HEK293T (cell line): Measurements from ENCODE around the gene HIGD1B.

Experiments used
- BHLHE40 ChIP-seq: fragments of 450-650 bp; IDR thresholded peaks from 2 replicates; pipeline ENCODE4 v1.6.1; 2016; ENCODE audit warnings: mild to moderate bottlenecking, moderate library complexity, borderline replicate concordance
- FOXA1 ChIP-seq: fragments of 450-650 bp; IDR thresholded peaks from 2 replicates; pipeline ENCODE4 v1.6.1; 2016; ENCODE audit warnings: mild to moderate bottlenecking
- FOXK2 ChIP-seq: fragments of 450-650 bp; IDR thresholded peaks from 2 replicates; pipeline ENCODE4 v1.6.1; 2016; ENCODE audit warnings: mild to moderate bottlenecking
- LEF1 ChIP-seq: fragments of 450-650 bp; IDR thresholded peaks from 2 replicates; pipeline ENCODE4 v1.6.1; 2017; ENCODE audit warnings: mild to moderate bottlenecking, borderline replicate concordance
- SP1 ChIP-seq: fragments of 450-650 bp; IDR thresholded peaks from 2 replicates; pipeline ENCODE4 v1.6.1; 2017
- SUZ12 ChIP-seq: fragments of 450-650 bp; IDR thresholded peaks from 2 replicates; pipeline ENCODE4 v1.6.1; 2016; ENCODE audit warnings: mild to moderate bottlenecking
- TARDBP ChIP-seq: fragments of 450-650 bp; IDR thresholded peaks from 2 replicates; pipeline ENCODE4 v1.6.1; 2016
- TF ChIP-seq, protein P1 (sequence below): fragments of 450-650 bp; IDR thresholded peaks from 2 replicates; pipeline ENCODE4 v1.6.1; 2016

DNA sequence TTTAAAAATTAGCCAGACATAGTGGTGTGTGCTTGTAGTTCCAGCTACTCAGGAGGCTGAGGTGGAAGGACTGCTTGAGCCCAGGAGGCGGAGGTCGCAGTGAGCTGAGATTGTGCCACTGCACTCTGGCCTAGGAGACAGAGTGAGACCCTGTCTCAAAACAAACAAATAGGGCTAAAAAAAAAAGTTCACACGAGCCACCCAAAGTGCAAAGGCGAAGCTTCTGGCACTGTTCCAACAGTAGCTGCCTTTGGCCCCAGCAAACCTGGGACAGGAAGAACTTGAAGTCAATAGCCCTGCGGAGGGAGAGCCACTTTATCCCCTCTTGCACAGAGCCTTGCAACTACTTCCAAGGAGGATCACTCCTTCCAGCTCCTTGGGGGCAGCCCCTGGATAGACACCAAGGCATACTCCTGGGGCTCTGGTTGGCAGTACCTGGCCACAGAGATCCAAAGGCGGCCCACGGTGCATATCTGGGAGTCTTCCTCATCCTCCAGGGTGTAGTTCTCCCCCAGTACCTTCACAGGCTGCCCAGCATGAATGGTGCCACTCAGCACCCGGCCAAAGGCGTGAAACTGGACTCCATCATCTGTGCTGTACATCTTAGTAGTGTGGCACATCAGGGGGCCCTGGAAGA, 14.7 kb downstream of the HIGD1B start:
- TF ChIP-seq FOXA1 (no peak), LEF1 (no peak), SP1 (no peak), SUZ12 (no peak), TARDBP (no peak), FOXK2 (no peak), BHLHE40 (no peak)
- TF ChIP-seq, protein P1, sequence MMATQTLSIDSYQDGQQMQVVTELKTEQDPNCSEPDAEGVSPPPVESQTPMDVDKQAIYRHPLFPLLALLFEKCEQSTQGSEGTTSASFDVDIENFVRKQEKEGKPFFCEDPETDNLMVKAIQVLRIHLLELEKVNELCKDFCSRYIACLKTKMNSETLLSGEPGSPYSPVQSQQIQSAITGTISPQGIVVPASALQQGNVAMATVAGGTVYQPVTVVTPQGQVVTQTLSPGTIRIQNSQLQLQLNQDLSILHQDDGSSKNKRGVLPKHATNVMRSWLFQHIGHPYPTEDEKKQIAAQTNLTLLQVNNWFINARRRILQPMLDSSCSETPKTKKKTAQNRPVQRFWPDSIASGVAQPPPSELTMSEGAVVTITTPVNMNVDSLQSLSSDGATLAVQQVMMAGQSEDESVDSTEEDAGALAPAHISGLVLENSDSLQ, result no peak
